HepG2 (cell line): Measurements from ENCODE around the gene SND1. TPM values are rescaled to one million over a fixed set of nuclear protein-coding genes. Genes with fewer than 3 reads are reported as not detected.

Source experiments
- ATAC-seq: fragments of 200-7000 bp; cut with Tn5 transposase; 3 replicates; pipeline ENCODE4 v1.9.1; 2020; ENCODE audit warnings: mild to moderate bottlenecking, moderate library complexity
- BruUV-seq: library from RNA; stranded (reverse); fragments of 400-500 nt; replicated peaks from 2 replicates; lab custom pipeline; 2021; lab: Mats Ljungman, UMichigan
- CTCF ChIA-PET: fragments of 300-600 bp; formaldehyde crosslinking; extraction: SDS; loops from one replicate; lab custom pipeline; 2021; ENCODE audit warnings: low total read pairs, inconsistent platforms, low intra/inter-chr PET ratio; lab: Yijun Ruan, JAX
- POLR2A ChIA-PET: fragments of 350-600 bp; sonication (Branson Sonifier 250); formaldehyde crosslinking; loops from one replicate; lab custom pipeline; 2020; ENCODE audit warnings: antibody characterized with exemption, inconsistent platforms; lab: Yijun Ruan, JAX
- DNase-seq: peaks from one replicate; pipeline ENCODE4 v3.0.0-alpha.2; 2015; ENCODE audit warnings: low spot score
- FAIRE-seq: peaks from 3 replicates; lab custom pipeline; 2011; peaks lifted over from hg19 to GRCh38; lab: Jason Lieb, UNC
- H2AFZ ChIP-seq: one replicate; pipeline ENCODE4 v1.6.1; 2011; ENCODE audit warnings: low read length, inconsistent platforms
- H3K27ac ChIP-seq: fragments of 300-600 bp; 3 replicates; pipeline ENCODE4 v1.8.0; 2011; ENCODE audit warnings: mixed run types, mild to moderate bottlenecking, mixed read lengths, low read length, inconsistent platforms; ENCODE audit not compliant: insufficient read depth; ENCODE audit errors: extremely low read length
- H3K27me3 ChIP-seq, 2 experiments: fragments of 200-600 bp in 1 of 2; 2 replicates in 1 of 2; 3 replicates in 1 of 2; pipeline versions ENCODE4 v1.6.0 to v1.8.0; 2011; ENCODE audit warnings: low read length in 2 of 2, mild to moderate bottlenecking in 2 of 2, moderate library complexity in 2 of 2, inconsistent platforms in 1 of 2; ENCODE audit not compliant: insufficient read depth in 2 of 2, control insufficient read depth in 1 of 2
- H3K36me3 ChIP-seq, 2 experiments: fragments of 200-600 bp in 1 of 2; replicated peaks in 1 of 2; 2 replicates in 1 of 2; 3 replicates in 1 of 2; pipeline versions ENCODE4 v1.5.1 to v1.8.0; 2011; ENCODE audit warnings: low read length in 2 of 2, inconsistent platforms in 1 of 2; ENCODE audit not compliant: insufficient read depth in 2 of 2, control insufficient read depth in 1 of 2
- H3K4me1 ChIP-seq: 2 replicates; pipeline ENCODE4 v1.5.1; 2012; ENCODE audit warnings: low read length, inconsistent platforms; ENCODE audit not compliant: insufficient read depth
- H3K4me2 ChIP-seq: 2 replicates; pipeline ENCODE4 v1.6.0; 2011; ENCODE audit warnings: low read depth, low read length, inconsistent platforms
- H3K4me3 ChIP-seq, 3 experiments: fragments of 200-600 bp in 1 of 3; sonication (generic), shearing (Covaris generic) in 1 of 3; replicated peaks in 1 of 3; 2 replicates each; pipeline ENCODE4 v1.5.1; 2011 to 2016; ENCODE audit warnings: low read length in 3 of 3, inconsistent platforms in 2 of 3, low read depth in 2 of 3, mild to moderate bottlenecking in 2 of 3, control low read depth in 1 of 3, mixed read lengths in 1 of 3; ENCODE audit not compliant: insufficient read depth in 1 of 3
- H3K79me2 ChIP-seq: one replicate; pipeline ENCODE4 v1.6.1; 2011; ENCODE audit warnings: low read length, inconsistent platforms; ENCODE audit not compliant: insufficient read depth
- H3K9ac ChIP-seq: 2 replicates; pipeline ENCODE4 v1.6.0; 2011; ENCODE audit warnings: mild to moderate bottlenecking, low read depth, low read length, inconsistent platforms; ENCODE audit not compliant: insufficient read depth
- H3K9me3 ChIP-seq: 2 replicates; pipeline ENCODE4 v1.5.1; 2012; ENCODE audit warnings: mild to moderate bottlenecking, low read length
- H4K20me1 ChIP-seq: 2 replicates; pipeline ENCODE4 v1.6.0; 2011; ENCODE audit warnings: inconsistent platforms, mild to moderate bottlenecking, low read length, moderate library complexity; ENCODE audit not compliant: insufficient read depth
- CBX1 ChIP-seq: IDR thresholded peaks from one replicate; pipeline ENCODE4 v1.6.1; 2016; ENCODE audit warnings: antibody characterized with exemption, low read depth
- CEBPB ChIP-seq: IDR thresholded peaks from 2 replicates; pipeline ENCODE4 v1.6.1; 2011; ENCODE audit warnings: low read depth, low read length, improper control_type of control experiment, borderline replicate concordance
- CEBPG ChIP-seq: IDR thresholded peaks from 2 replicates; pipeline ENCODE4 v1.6.1; 2016
- CREBL2 ChIP-seq: sonication (generic); formaldehyde crosslinking; IDR thresholded peaks from 2 replicates; pipeline ENCODE4 v1.8.1; 2023; ENCODE audit warnings: missing genetic modification reagents, mild to moderate bottlenecking, borderline replicate concordance
- GABPA ChIP-seq, 2 experiments: IDR thresholded peaks; 2 replicates each; pipeline ENCODE4 v1.6.1; 2011 to 2016; ENCODE audit warnings: low read depth in 2 of 2, low read length in 1 of 2, missing biosample characterization in 1 of 2, missing genetic modification characterization in 1 of 2
- NCOA1 ChIP-seq: sonication (generic); formaldehyde crosslinking; IDR thresholded peaks from 2 replicates; pipeline ENCODE4 v1.9.0; 2021; ENCODE audit warnings: missing genetic modification reagents
- PRPF4 ChIP-seq: fragments of 200-400 bp; formaldehyde crosslinking; IDR thresholded peaks from 2 replicates; pipeline ENCODE4 v1.6.1; 2016; ENCODE audit warnings: low read length, low read depth; ENCODE audit not compliant: poor library complexity, severe bottlenecking
- RORA ChIP-seq: sonication (generic); formaldehyde crosslinking; IDR thresholded peaks from 2 replicates; pipeline ENCODE4 v1.5.0; 2020; ENCODE audit warnings: mild to moderate bottlenecking, missing genetic modification reagents, moderate library complexity
- SMC3 ChIP-seq: IDR thresholded peaks from 2 replicates; pipeline ENCODE4 v1.6.1; 2011; ENCODE audit warnings: low read length, improper control_type of control experiment
- SPEN ChIP-seq: sonication (generic); formaldehyde crosslinking; IDR thresholded peaks from 2 replicates; pipeline ENCODE4 v1.5.1; 2020; ENCODE audit warnings: low read depth, mild to moderate bottlenecking, missing genetic modification reagents
- TBP ChIP-seq: sonication (generic); formaldehyde crosslinking; IDR thresholded peaks from 2 replicates; pipeline ENCODE4 v1.5.0; 2020; ENCODE audit warnings: missing genetic modification reagents
- XRCC5 ChIP-seq: fragments of 200-400 bp; formaldehyde crosslinking; optimal IDR thresholded peaks from 2 replicates; pipeline ENCODE3; 2017; ENCODE audit warnings: mild to moderate bottlenecking, low read length
- ZNF280D ChIP-seq: sonication (generic); formaldehyde crosslinking; IDR thresholded peaks from 2 replicates; pipeline ENCODE4 v1.5.1; 2020; ENCODE audit warnings: mild to moderate bottlenecking, missing genetic modification reagents
- ZNF563 ChIP-seq: sonication (generic); formaldehyde crosslinking; IDR thresholded peaks from 2 replicates; pipeline ENCODE4 v1.8.0; 2022; ENCODE audit warnings: mild to moderate bottlenecking, moderate library complexity, missing genetic modification reagents
- ZNF644 ChIP-seq: IDR thresholded peaks from 2 replicates; pipeline ENCODE4 v1.6.1; 2016; ENCODE audit warnings: low read depth
- ZNF749 ChIP-seq: sonication (generic); formaldehyde crosslinking; IDR thresholded peaks from 2 replicates; pipeline ENCODE4 v1.8.0; 2022; ENCODE audit warnings: mild to moderate bottlenecking, missing genetic modification reagents, moderate library complexity, borderline replicate concordance
- WGBS: methylation state at CpG from one replicate; pipeline ENCODE4 v1.1.6; 2017; ENCODE audit warnings: low lambda C conversion rate; 5-methylcytosine and 5-hydroxymethylcytosine counted together
- in situ Hi-C: cut with HindIII; loops from 2 replicates; pipeline ENCODE4 v1.10.0; 2017; ENCODE audit warnings: low pct_unique_long_range_greater_than_20kb; ENCODE audit not compliant: extremely low pct_ligation_motif_present
- intact Hi-C: fragments of 100-400 bp; cut with micrococcal nuclease; formaldehyde crosslinking; loops from one replicate; pipeline ENCODE4 v1.10.0; 2022; ENCODE audit not compliant: unreplicated experiment
- polyA plus RNA-seq, 8 experiments: library from polyadenylated mRNA; depleted of rRNA in 3 of 8; stranded (reverse) in 7 of 8; unstranded in 1 of 8; fragments of >200 nt; fragmentation: Illumina TruSeq in 4 of 8; extraction: Trizol in 4 of 8; gene quantifications; 2 replicates each; pipeline versions ENCODE4 v1.2.1 to v1.2.3, GENCODE V29; 2011 to 2016; ENCODE audit warnings: low read depth in 4 of 8, missing spikeins in 1 of 8, mixed read lengths in 1 of 8; ENCODE audit not compliant: insufficient read depth in 1 of 8
- total RNA-seq, 5 experiments: library from RNA; depleted of rRNA; stranded (reverse); fragments of >200 nt; fragmentation: Illumina TruSeq; extraction: Trizol; gene quantifications; 2 replicates each; pipeline ENCODE4 v1.2.3, GENCODE V29; 2016; ENCODE audit warnings: low read depth in 1 of 5
- TF ChIP-seq, protein P1 (sequence below): sonication (generic); formaldehyde crosslinking; IDR thresholded peaks from 2 replicates; pipeline ENCODE4 v1.8.0; 2022; ENCODE audit warnings: missing genetic modification reagents, low read depth, mild to moderate bottlenecking, borderline replicate concordance

SND1 gene
- total and polyA plus RNA-seq, 2 of the 13 experiments (the other 11 are each of a cell fraction or from before 2014, with no cell fraction given), result 110 to 182 TPM

DNA sequence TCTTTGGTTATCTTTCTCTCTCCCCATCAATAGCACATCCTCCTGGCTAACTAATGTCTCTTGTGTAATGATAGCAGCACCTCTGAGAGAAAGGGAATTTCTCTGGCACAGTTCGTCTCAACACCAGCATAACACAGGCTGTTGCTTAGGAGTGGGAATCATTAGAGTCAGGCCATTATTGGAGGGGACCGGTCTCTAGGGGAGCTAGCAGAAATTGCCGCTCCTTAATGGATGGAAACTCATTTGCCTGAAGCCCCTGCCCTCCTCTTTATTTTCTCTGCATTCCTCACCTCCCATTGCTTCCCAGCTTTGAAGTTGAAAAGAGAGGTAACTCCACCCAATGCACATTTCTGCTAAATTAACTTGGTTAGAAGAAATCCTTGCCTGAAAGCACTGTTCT lies 367.3 kb downstream of the SND1 start:
- intact Hi-C loops, result no loop called here
- ATAC-seq, result no peak
- Histone ChIP-seq H3K27ac (no peak overlapping the region), H3K9ac (no peak overlapping the region)
- TF ChIP-seq ZNF644 (CRISPR knock-in tag) (no peak), PRPF4 (no peak), CREBL2 (CRISPR knock-in tag) (no peak), GABPA (IDR thresholded peaks at IDR 0.05; ENCODE audit: low read depth, low read length) (no peak), GABPA (CRISPR knock-in tag; IDR thresholded peaks at IDR 0.05; ENCODE audit: low read depth) (no peak), RORA (no peak)
- TF ChIP-seq, protein P1, sequence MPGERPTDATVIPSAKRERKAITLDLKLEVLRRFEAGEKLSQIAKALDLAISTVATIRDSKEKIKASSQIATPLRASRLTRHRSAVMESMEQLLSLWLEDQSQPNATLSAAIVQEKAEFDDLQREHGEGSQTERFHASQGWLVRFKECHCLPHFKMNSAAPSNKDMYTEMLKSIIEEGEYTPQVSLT, result no peak
- TF ChIP-seq, all 625 proteins: peak for 0
- no peaks in the 10 kb centered on the region for H3K4me1 ChIP-seq
- no peak for DNase-seq
- FAIRE-seq, result no peak
- H4K20me1 ChIP-seq, result 0 out of 2 replicates have a peak, but pooled peaks cover 2% of the 10 kb centered on the region
- H3K4me3 ChIP-seq, result no peak overlapping the region
- no TSS peak for BruUV-seq
- in situ Hi-C loops, result no loop called here
- H2AFZ ChIP-seq, result no peak overlapping the region
- ChIA-PET CTCF (no interaction called here), POLR2A (no interaction called here)
- 98% methylated on average over 3 of the region's 3 CpGs for WGBS
- no peaks in the 10 kb centered on the region for H3K79me2 ChIP-seq
- peaks cover 13 to 49% of the 10 kb centered on the region in 2 experiments for H3K36me3 ChIP-seq
- H3K9me3 ChIP-seq, result no peaks in the 10 kb centered on the region
- no peak overlapping the region for H3K4me2 ChIP-seq
- H3K27me3 ChIP-seq, result no peaks in the 10 kb centered on the region

- ChIA-PET CTCF (no interaction called here), POLR2A (no interaction called here)
- peak; percentile 35 for DNase-seq
- ATAC-seq, result peak; percentile 35
- no peaks in the 10 kb centered on the region for H3K27me3 ChIP-seq
- no peak overlapping the region for H3K27ac ChIP-seq
- no peak overlapping the region for H3K4me3 ChIP-seq
- FAIRE-seq, result no peak
- no peak overlapping the region for H2AFZ ChIP-seq
- intact Hi-C loops (no loop called here), in situ Hi-C loops (no loop called here)
- H3K9me3 ChIP-seq, result no peaks in the 10 kb centered on the region
- H3K36me3 ChIP-seq, result peaks cover 14 to 50% of the 10 kb centered on the region in 2 experiments
- 92% methylated on average over 6 of the region's 6 CpGs for WGBS
- 0 out of 2 replicates have a peak, but pooled peaks cover 2% of the 10 kb centered on the region for H4K20me1 ChIP-seq
- BruUV-seq, result no TSS peak
- H3K9ac ChIP-seq, result no peak overlapping the region
- no peak overlapping the region for H3K4me2 ChIP-seq
- H3K4me1 ChIP-seq, result no peaks in the 10 kb centered on the region
- H3K79me2 ChIP-seq, result no peaks in the 10 kb centered on the region
- TF ChIP-seq ZNF563 (CRISPR knock-in tag) (no peak), NCOA1 (no peak), CEBPG (CRISPR knock-in tag) (peak; percentile 32), ZNF280D (CRISPR knock-in tag) (no peak), SPEN (no peak), CEBPB (no peak), CBX1 (no peak), XRCC5 (no peak), ZNF749 (CRISPR knock-in tag) (no peak), SMC3 (peak; percentile 15; the same call in 1 of the 2 replicates), TBP (CRISPR knock-in tag) (no peak)
These were observed 368.2 kb downstream of the SND1 start for GRCh38 chr7:128020159-128020558.
